ENCODE data around the gene OR2M5.

Gene OR2M5
- 0 reads per million in 2 donors for total RNA-seq

DNA sequence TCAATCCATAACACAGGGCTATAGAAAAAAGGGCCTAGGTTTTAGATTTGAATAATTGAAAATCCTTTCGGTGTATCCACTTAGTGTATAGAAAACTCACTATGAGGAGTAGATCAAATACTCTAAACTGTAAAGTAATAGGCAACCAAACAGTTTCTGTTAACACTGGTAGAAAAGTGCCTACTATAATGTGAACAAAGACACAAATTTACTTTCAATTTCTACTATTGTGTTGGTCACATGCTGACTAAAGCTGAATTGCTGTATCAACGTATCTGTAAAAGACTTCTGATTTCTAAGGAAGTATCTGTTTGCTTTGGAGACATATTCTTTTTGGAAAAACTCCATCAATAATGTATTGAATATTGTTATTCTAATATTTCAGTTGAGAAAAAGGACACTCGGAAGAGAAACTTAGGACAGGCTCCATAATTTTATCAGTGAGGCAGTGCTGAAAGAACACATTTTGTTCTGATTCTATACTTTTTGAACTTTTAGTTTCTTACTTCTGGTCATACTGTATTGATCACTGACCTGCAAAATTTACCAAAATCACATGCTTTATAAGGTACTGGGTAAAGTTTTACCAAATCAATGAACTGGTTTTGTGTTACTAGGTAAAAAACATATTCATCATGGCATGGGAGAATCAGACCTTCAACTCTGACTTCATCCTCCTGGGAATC is at the start of gene OR2M5:
TSS of gene OR2M5 (plus strand) at position 636 of the 686 bp plus-strand sequence. CDS start at position 636, 0 bp downstream.
- no peak for DNase-seq

DNA sequence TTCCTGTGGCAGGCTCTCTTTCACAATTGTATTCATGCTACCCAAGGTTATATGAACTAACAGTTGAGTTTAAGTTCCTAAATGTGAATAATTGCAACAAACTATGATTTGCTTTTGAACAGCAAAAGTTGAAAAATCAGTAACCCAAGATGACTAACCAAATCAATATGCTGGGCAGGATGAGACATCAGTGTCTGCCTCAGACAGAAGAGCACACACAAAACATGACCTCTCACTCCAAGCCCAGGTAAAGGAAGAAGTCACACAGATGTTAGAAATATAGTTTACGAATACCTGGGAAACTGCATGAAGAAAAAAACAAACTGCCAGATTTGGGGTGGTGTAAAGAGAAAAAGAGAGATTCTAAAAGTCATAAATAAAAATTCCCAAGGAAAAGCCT is 46.4 kb upstream of the OR2M5 start:
- no peak for DNase-seq

DNA sequence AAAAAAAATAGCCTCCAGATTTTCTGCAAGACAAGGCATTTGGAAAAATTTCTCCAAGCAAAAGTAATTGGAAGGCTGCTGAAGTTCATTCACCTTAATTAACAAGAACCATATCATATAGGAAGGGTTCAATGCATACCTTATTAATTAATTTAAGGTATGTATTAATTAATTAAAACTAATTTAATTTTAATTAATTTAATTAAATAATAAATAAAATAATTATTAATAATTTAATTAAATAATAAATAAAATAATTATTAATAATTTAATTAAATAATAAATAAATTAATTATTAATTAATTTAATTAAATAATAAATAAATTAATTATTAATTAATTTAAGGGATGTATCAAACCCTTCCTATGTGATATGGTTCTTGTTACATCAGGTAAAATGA is 42.1 kb upstream of the OR2M5 start:
- no peak for DNase-seq

DNA sequence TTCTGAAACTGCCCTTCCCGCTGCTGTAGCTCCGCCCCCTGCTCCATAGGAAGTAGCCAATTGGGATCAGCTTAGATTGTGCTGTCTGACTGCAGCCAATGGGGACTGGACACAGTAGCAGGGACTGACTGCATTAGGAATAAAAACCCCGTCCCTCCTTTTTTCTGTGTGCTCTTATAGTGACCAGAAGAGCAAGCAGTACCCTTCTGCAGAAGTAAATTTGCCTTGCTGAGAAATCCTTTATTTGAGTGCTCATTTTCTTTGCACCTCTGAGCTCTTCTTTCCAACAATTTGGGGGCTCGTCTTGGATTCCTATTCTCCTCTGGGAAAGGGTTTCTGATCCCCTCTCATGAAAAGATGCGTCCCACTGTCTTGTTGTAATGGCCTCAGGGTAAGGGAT is 33.8 kb upstream of the OR2M5 start:
- no peak for DNase-seq

GRCh38 chr1:248114890-248115289 is 30.1 kb upstream of the OR2M5 start:
- no peak for DNase-seq

GRCh38 chr1:248127653-248128052 is 17.3 kb upstream of the OR2M5 start:
- no peak for DNase-seq

DNA sequence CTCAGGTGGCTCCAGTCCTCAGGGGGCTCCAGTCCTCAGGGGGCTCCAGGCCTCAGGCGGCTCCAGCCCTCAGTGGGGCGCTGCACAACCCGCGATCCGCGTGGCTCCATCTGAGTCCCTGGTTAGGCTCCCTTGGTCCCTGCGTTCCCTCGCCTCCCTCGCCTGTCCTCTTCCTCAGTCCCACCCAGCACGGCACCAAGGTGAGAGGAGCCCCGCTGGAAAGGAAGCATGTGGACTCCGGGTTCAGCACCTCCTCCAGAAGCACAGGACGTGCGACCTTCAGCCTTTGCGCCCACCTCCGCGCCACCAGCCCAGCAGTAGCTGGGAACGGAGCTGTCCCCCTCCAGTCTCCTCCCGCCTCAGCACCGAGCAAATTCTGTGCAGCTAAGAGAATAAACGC is 8.1 kb upstream of the OR2M5 start:
- DNase-seq = no peak

- DNase-seq = no peak
Measured at GRCh38 chr1:248140846-248141245, 4.1 kb upstream of the OR2M5 start.

DNA sequence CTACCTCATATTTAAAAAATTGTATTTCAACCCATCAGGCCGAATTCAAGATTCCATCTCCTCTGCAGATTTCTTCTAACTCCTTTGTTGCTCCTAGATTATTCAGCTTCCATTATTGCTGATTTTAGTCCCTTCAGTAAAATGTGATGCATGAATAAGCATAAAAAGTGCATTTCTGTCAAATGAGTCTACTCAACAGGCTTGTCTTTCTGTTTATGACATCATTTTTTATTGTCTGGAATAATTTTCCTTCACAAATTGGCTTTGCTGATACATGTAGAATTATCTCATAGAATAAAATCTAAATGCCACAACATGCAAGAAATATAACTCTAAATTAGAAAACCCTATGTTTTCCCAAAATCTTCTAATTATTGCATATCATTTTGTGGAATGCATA is 1.6 kb upstream of the OR2M5 start:
- no peak for DNase-seq

- no peak for DNase-seq
Measured at GRCh38 chr1:248152056-248152827, 7.3 kb downstream of the OR2M5 start.

- DNase-seq = peak in 1 of 5 experiments; percentile 2
Measured at GRCh38 chr1:248155927-248156326, 11.0 kb downstream of the OR2M5 start.

- no peak for DNase-seq
Measured at GRCh38 chr1:248158758-248159157, 13.8 kb downstream of the OR2M5 start.

- DNase-seq = no peak
Measured at GRCh38 chr1:248164031-248164430, 19.1 kb downstream of the OR2M5 start.

DNA sequence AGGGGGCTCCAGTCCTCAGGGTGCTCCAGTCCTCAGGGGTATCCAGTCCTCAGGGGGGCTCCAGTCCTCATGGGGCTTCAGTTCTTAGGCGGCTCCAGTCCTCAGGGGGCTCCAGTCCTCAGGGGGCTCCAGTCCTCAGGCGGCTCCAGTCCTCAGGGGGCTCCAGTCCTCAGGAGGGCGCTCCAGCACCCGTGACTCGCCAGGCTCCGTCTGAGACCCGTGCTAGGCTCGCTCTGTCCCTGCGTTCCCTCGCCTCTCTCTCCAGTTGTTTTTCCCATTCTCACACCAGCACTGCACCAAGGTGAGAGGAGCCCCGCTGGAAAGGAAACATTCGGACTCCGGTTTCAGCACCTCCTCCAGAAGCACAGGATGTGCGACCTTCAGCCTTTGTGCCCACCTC is 20.2 kb downstream of the OR2M5 start:
- DNase-seq = no peak

GRCh38 chr1:248174521-248174920 is 29.6 kb downstream of the OR2M5 start, which contains the start of gene OR2M2:
OR2M2 (plus strand) TSS chr1:248174821; CDS start chr1:248179986, 5,165 bp downstream.
- DNase-seq = no peak

GRCh38 chr1:248183996-248184395 is 39.0 kb downstream of the OR2M5 start:
- no peak for DNase-seq

- no peak for DNase-seq
Measured at GRCh38 chr1:248187363-248187762, 42.4 kb downstream of the OR2M5 start.

- DNase-seq = no peak
Measured at GRCh38 chr1:248189026-248189425, 44.1 kb downstream of the OR2M5 start.

DNA sequence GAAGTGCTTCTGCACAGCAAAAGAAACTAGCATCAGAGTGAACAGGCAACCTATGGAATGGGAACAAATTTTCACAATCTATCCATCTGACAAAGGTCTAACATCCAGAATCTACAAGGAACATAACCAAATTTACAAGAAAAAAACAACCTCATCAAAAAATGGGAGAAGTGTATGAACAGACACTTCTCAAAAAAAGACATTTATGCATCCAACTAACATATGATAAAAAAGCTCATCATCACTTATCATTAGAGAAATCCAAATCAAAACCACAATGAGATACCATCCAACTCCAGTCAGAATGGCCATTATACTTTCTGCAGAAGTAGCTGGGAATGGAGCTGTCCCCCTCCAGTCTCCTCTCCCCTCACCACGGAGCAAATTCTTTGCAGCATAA is 49.2 kb downstream of the OR2M5 start:
- no peak for DNase-seq
